Stimulated activated memory B cell treated with anti-CD40 and anti-IgM and Interleukin-4, amounts not matched to agents 10 μg/mL and 1 μg/mL and 100 μg/mL, for 72 hours (primary cell): ENCODE results near the gene TAPBPL.

Experiments used
- ATAC-seq: fragments of 150-1000 bp; cut with Tn5 transposase; 2 replicates; pipeline ENCODE4 v1.10.0; 2021
- H3K27ac Mint-ChIP-seq: one replicate; pipeline ENCODE4 v1.8.0; 2022; ENCODE audit warnings: mild to moderate bottlenecking, mixed read lengths
- H3K27me3 Mint-ChIP-seq: one replicate; pipeline ENCODE4 v1.8.0; 2022; ENCODE audit warnings: mixed read lengths
- H3K36me3 Mint-ChIP-seq: one replicate; pipeline ENCODE4 v1.8.0; 2022; ENCODE audit warnings: mixed read lengths
- H3K4me1 Mint-ChIP-seq: one replicate; pipeline ENCODE4 v1.8.0; 2022; ENCODE audit warnings: mixed read lengths
- H3K4me3 Mint-ChIP-seq: one replicate; pipeline ENCODE4 v1.8.0; 2022; ENCODE audit warnings: mild to moderate bottlenecking, moderate library complexity, mixed read lengths
- H3K9me3 Mint-ChIP-seq: one replicate; pipeline ENCODE4 v1.8.0; 2022; ENCODE audit warnings: mixed read lengths

The TAPBPL gene

DNA sequence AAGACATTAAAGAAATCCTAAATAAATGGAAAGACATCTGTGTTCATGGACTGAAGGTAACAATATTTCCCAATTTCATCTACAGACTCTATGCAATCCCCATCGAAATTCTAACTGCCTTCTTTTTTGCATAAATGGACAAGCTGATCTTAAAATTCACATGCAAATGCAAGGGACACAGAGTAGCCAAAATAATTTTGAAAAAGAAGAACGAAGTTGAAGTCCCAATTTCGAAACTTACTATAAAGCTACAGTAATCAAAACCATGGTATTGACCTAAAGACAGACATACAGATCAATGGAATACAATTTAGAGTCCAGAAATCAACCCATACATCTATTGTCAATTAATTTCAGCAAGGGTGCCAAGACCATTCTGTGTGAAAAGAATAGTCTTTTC is 23.5 kb upstream of the TAPBPL start:
- ATAC-seq: no peak
- Mint-ChIP-seq H3K36me3 (no peaks in the 10 kb centered on the region), H3K9me3 (no peaks in the 10 kb centered on the region), H3K27me3 (no peaks in the 10 kb centered on the region), H3K27ac (peak overlapping the region; percentile 95), H3K4me1 (peaks cover 79% of the 10 kb centered on the region), H3K4me3 (peak overlapping the region; percentile 79)

DNA sequence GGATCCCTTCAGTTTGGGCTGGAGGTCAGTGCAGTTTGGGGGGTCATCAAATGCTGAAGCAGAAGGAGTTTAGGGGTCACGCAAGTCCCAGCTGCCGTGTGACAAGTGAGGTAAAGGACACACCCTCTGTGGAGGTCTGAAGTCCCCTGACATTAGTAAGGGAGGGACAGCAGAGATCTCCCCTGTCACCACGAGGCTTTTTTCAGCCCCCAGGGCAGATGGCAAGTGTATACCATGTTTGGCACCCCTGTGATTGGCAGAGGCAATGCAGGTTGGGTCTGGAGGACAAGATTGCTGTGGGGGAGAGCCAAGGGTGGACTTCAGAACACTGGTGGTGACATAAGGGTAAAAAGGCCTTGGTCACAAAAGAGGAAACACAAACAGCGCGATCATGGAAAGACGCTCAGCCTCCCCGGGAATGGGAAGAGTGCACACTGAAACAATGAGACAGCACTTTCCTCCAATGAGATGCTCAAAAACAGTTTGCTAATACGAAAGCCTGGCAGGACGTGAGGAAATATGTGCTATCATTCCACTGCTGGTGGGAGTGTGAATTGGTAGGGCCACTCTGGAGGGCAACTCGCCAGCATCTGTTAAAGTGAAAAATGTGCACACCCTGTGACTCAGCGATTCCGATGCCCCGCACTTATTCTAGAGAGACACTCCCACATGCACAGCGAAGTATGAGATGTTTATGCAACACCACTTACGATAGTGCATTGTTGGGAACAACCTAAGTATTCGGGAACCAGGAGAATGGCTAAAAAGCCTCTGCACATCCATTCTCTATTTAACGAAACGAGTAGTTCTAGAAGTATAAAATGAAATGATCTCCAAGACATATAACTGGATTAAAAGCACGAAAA is 21.5 kb upstream of the TAPBPL start:
- peak overlapping the region; percentile 95 for H3K27ac Mint-ChIP-seq
- H3K4me1 Mint-ChIP-seq: peaks cover 81% of the 10 kb centered on the region
- H3K27me3 Mint-ChIP-seq: no peaks in the 10 kb centered on the region
- ATAC-seq: no peak
- H3K36me3 Mint-ChIP-seq: no peaks in the 10 kb centered on the region
- peak overlapping the region; percentile 65 for H3K4me3 Mint-ChIP-seq
- no peaks in the 10 kb centered on the region for H3K9me3 Mint-ChIP-seq

DNA sequence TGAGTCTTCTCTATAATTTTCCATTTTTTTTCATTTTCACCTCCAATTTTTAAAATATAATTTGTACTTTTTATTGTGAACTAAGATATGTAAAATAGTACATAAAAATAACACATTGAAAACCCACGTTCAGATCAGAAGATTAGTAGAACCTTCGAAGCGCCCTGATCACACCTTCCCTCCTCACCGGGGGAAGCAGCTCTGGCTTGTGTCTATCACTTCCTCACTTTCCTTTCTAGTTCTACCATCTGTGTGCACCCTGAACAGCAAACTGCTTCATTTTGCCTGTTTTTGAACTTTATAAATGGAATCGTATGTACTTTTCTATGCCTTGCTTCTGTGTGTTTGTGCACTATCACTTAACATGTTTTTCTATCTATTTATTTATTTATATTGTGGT is 18.9 kb upstream of the TAPBPL start:
- Mint-ChIP-seq H3K4me1 (peaks cover 55% of the 10 kb centered on the region), H3K36me3 (no peaks in the 10 kb centered on the region), H3K27ac (peak overlapping the region; percentile 83), H3K9me3 (no peaks in the 10 kb centered on the region), H3K4me3 (no peak overlapping the region), H3K27me3 (no peaks in the 10 kb centered on the region)
- ATAC-seq: no peak

DNA sequence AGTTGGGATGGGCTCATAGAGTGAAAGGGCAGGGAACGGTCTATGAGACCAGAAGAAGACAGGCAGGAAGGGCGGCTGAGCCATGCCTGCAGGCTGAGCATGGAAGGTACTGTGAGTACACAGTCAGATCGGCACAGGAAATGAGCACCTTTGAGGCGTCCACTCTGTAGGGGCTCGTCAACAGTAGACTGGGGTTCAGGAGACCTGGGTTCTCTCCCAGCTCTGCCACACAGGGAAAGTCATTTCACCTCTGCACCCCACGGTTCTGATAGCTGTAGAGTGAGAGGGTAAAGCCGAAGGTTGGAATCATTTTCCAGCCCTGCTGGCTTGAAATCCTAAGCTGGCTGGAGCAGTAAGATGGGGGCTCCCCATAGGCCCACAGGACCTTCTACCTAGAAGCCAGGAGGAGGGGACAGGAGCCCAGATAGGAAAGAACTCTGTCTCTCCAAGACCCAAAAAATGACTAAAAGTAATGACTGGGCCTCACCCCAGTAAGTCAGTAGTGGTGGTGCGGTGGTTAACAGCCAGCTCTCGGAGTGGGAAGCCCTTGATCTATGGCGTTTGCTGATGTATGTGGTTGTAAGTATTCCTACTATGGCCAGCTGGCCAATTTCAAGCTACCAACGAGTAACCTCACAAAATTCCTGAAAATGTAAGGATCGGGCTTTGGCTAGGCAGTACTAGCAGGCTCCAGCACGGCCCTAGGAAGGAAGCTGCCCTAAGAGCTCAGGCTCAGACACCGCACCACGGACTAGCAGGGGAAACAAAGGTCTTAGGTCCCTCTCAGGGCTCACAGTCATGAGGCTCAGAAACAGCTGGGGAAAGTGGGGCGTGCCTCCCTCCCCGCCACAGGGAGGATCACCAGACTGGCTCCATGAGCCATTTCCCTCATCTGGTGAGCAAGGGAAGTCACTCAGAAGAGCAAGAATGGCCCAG is 17.4 kb upstream of the TAPBPL start:
- no peaks in the 10 kb centered on the region for H3K27me3 Mint-ChIP-seq
- H3K9me3 Mint-ChIP-seq: no peaks in the 10 kb centered on the region
- H3K36me3 Mint-ChIP-seq: no peaks in the 10 kb centered on the region
- H3K4me3 Mint-ChIP-seq: no peak overlapping the region
- peaks cover 54% of the 10 kb centered on the region for H3K4me1 Mint-ChIP-seq
- ATAC-seq: peak; percentile 48
- H3K27ac Mint-ChIP-seq: peak overlapping the region; percentile 83

DNA sequence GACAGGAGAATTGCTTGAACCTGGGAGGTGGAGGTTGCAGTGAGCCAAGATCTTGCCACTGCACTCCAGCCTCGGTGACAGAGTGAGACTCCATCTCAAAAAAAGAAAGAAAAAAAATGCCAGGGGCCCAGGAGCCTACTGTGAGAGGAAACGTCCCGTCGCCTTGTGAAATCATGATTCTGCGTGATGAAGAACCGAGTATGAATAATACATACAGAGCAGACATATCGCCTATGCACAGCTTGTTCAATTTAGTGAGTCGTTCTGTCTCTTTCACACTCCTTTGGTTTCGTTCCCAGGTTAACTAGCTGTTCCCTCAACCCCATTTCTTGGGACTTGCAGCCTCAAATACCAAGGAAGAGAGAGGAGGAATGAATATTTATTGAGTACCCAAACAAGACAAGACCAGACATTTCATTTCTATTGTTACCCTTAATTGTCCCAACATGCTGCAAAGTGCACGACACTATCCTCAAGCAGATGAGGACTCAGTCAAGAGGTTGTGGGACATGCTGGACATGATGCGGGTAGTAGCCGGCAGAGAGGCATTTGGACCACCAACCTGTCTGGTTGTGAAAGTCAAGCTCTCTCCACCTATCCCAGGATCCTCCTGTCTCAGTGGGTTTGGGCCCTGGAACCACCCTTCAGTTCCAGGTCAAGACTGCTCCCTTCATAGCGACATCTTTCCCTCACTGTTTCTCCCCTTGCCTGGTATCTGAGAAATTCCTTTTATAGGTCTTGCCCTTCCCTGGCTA is 15.7 kb upstream of the TAPBPL start:
- Mint-ChIP-seq H3K4me1 (peaks cover 40% of the 10 kb centered on the region), H3K27ac (peak overlapping the region; percentile 33), H3K27me3 (no peaks in the 10 kb centered on the region), H3K4me3 (no peak overlapping the region), H3K9me3 (no peaks in the 10 kb centered on the region), H3K36me3 (no peaks in the 10 kb centered on the region)
- no peak for ATAC-seq

DNA sequence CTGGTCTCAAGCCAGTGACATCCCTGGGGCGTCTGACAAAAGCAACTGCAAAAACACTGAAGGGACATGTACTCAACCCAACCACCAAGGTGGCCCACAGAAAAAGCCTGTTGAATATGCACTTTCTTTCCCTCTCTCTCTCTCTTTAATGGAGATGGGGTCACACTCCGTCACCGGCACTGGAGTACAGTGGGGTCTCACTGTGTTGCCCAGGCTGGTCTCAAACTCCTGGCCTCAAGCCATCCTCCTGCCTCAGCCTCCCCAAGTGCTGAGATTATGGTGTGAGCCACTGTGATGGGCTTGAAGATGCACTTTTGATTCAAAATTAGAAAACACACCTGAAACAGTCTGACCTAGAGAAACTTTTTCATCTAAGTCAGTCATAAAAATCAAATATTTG is 14.3 kb upstream of the TAPBPL start:
- Mint-ChIP-seq H3K36me3 (no peaks in the 10 kb centered on the region), H3K27me3 (no peaks in the 10 kb centered on the region), H3K9me3 (no peaks in the 10 kb centered on the region), H3K4me3 (no peak overlapping the region), H3K4me1 (peaks cover 42% of the 10 kb centered on the region), H3K27ac (peak overlapping the region; percentile 36)
- ATAC-seq: no peak

DNA sequence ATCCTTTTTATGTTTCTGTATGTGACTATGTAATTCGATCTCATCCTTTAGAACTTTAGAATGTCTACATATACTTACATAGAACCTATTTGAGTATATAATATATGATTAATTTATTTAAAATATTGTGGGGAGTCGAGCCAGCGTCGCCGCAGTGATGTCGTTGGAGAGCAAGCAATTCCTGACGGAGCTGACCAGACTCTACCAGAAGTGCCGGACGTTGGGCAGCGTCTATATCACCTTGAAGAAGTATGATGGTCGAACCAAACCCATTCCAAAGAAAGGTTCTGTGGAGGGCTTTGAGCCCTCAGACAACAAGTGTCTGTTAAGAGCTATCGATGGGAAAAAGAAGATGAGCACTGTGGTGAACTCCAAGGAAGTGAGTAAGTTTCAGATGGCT is 13.5 kb upstream of the TAPBPL start:
- Mint-ChIP-seq H3K4me1 (peaks cover 42% of the 10 kb centered on the region), H3K27me3 (no peaks in the 10 kb centered on the region), H3K9me3 (no peaks in the 10 kb centered on the region), H3K36me3 (no peaks in the 10 kb centered on the region), H3K4me3 (no peak overlapping the region), H3K27ac (peak overlapping the region; percentile 36)
- no peak for ATAC-seq

DNA sequence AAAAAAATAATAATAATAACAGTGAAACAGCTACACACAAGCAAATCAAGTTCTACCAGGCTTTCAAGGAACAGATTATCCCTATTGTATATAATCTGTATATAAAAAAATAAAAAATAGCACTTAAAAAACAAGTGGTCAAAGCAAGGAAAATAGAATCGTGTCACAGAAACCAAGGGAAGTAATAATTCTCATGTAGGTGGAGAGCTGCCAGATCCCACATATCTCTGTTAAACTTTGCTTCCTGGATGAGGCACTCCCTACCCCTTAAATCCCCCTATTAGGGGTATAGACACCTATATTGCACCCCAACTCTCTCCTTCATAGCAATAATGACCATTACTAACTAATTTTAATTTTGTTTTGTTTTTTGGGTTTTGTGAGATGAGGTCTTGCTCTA is 11.5 kb upstream of the TAPBPL start:
- H3K4me3 Mint-ChIP-seq: no peak overlapping the region
- H3K4me1 Mint-ChIP-seq: peaks cover 40% of the 10 kb centered on the region
- ATAC-seq: no peak

DNA sequence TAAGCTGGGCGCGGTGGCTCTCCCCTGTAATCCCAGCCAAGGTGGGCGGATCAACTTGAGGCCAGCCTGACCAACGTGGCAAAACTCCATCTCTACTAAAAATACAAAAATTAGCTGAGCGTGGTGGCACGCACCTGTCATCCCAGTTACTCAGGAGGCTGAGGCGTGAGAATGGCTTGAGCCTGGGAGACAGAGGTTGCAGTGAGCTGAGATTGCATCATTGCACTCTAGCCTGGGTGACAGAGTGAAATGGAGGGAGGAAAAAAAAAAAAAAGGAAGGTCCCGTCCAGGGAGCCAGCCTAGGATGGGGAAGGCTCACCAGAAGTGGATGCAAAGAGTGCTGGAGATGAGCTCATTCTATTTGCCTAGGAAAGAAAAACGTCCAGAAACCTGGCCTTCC is 9.0 kb upstream of the TAPBPL start:
- Mint-ChIP-seq H3K4me3 (peak overlapping the region; percentile 76), H3K4me1 (peaks cover 56% of the 10 kb centered on the region), H3K9me3 (no peaks in the 10 kb centered on the region), H3K27me3 (no peaks in the 10 kb centered on the region), H3K36me3 (peaks cover 26% of the 10 kb centered on the region), H3K27ac (peak overlapping the region; percentile 83)
- ATAC-seq: no peak

More for the DNA sequence above, 11.5 kb upstream of the TAPBPL start:
- Mint-ChIP-seq H3K27ac (peak overlapping the region; percentile 83), H3K9me3 (no peaks in the 10 kb centered on the region), H3K36me3 (peaks cover 7% of the 10 kb centered on the region), H3K27me3 (no peaks in the 10 kb centered on the region)

DNA sequence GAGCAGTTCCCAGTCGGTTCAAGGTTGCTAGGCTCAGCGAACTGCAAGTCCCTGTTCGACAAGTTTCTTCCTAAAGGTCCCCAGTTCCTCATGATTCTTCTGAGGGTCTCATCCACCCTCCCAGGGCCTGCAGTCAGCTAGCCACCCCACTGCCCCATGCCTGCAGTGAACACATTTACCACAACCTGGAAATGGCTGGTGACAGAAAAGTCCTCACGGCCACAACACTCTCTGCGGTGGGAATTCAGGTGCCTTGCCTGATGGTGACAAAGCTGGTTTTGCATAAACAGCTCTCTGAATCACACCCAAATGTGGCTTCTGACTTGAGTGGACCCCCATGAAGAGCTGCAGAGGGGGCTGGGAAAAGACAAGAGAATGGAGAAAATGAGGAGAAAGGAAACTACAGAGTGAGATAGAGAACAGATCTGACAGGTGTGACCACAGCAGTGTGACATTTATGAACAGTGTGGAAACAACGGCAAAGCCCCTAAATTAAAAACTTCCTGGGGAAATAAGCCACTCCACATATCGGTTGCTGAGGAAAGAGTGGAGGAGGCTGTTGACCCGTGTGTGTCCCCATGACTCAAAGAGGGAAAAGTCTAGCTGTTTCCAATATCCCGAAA is 8.4 kb upstream of the TAPBPL start:
- no peaks in the 10 kb centered on the region for H3K27me3 Mint-ChIP-seq
- peaks cover 60% of the 10 kb centered on the region for H3K4me1 Mint-ChIP-seq
- no peaks in the 10 kb centered on the region for H3K9me3 Mint-ChIP-seq
- peak; percentile 67 for ATAC-seq
- peaks cover 32% of the 10 kb centered on the region for H3K36me3 Mint-ChIP-seq
- peak overlapping the region; percentile 83 for H3K27ac Mint-ChIP-seq
- peak overlapping the region; percentile 66 for H3K4me3 Mint-ChIP-seq

DNA sequence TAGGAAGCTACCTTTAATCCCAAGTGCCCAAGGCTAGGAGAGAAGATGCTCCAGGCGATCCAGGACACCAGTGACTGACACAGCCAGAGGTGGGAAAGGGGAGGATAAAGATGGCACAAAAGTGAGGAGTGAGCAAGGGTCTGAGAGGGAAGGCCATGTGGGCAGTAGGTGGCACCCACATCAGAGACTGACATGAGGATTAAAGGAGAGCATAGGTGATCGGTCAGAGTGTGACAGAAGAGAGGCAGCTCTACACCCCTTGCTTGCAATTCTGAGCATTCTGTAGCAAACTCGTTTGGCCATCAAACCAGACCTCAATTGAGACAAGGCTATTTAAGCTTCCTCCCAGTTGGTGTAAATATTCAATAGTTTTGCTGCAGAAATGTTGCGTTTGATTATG is 7.8 kb upstream of the TAPBPL start:
- Mint-ChIP-seq H3K27ac (peak overlapping the region; percentile 83), H3K27me3 (no peaks in the 10 kb centered on the region), H3K4me3 (peak overlapping the region; percentile 66), H3K4me1 (peaks cover 57% of the 10 kb centered on the region), H3K36me3 (peaks cover 32% of the 10 kb centered on the region), H3K9me3 (no peaks in the 10 kb centered on the region)
- peak; percentile 49 for ATAC-seq

DNA sequence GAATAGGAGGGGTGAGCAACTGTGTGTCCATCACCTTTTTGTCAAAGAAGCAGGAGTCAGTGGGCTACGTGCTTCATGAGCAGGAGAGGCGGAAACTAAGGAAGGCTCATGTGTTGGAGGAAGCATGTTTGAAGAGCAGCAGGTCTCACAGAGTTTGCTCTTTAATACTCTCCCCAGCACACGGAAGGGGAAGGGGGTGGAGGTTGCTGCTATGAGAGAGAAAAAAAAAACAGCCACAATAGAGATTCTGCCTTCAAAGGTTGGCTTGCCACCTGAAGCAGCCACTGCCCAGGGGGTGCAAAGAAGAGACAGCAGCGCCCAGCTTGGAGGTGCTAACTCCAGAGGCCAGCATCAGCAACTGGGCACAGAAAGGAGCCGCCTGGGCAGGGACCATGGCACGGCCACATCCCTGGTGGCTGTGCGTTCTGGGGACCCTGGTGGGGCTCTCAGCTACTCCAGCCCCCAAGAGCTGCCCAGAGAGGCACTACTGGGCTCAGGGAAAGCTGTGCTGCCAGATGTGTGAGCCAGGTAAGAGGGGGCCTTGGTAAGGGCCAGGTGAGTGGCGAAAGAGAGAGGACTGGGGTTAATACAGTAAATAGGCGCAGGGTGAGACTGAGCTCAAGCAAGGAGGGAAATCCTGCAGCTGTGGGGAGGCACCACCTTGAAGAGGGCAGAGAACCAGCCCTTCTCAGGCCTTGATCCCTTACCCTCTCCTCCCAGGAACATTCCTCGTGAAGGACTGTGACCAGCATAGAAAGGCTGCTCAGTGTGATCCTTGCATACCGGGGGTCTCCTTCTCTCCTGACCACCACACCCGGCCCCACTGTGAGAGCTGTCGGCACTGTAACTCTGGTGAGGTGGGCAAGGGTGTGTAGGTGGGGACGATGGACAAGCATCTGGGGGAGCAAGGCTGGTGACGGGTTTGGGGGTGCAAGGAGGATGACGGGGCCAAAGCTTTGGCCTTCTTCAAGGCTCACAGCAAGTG is 6.8 kb upstream of the TAPBPL start, which contains the start of gene CD27:
Gene CD27 (plus strand): TSS at position 252 of the 985 bp plus-strand sequence. CDS start 141 bp downstream, at position 393.
- Mint-ChIP-seq H3K4me1 (peaks cover 60% of the 10 kb centered on the region), H3K9me3 (no peaks in the 10 kb centered on the region), H3K4me3 (peak within 1 kb of the TSS; percentile 99), H3K27me3 (no peaks in the 10 kb centered on the region), H3K27ac (peak within 1 kb of the TSS; percentile 83), H3K36me3 (peaks cover 34% of the 10 kb centered on the region)
- peak; percentile 71 for ATAC-seq

DNA sequence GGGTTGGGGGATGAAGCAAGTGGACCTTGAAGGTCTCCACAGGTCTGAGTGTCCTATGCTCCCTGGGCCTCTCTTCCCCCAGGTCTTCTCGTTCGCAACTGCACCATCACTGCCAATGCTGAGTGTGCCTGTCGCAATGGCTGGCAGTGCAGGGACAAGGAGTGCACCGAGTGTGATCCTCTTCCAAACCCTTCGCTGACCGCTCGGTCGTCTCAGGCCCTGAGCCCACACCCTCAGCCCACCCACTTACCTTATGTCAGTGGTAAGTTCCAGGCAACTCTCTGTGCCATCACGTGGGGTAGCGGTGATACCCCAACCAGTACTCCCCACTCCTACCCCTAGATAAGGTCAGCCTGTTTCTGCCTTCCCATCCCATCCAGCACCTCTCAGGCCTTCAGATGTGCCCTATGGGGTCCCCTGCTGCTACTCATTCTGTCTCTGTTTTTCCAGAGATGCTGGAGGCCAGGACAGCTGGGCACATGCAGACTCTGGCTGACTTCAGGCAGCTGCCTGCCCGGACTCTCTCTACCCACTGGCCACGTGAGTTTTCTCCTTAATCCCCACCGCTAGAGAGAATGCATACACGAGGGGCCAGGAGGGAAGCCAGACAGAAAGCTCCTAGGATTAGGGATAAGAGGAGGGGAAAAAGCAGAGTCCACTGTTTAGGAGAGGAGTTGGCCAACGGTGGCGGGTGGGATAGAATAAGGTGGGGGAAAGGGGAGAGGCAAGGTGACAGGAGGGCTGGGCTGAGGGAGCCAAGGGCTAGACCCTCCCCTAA is 1.6 kb upstream of the TAPBPL start:
- peaks cover 69% of the 10 kb centered on the region for H3K36me3 Mint-ChIP-seq
- peak overlapping the region; percentile 97 for H3K4me3 Mint-ChIP-seq

More for the DNA sequence above, 1.6 kb upstream of the TAPBPL start:
- ATAC-seq: no peak
- Mint-ChIP-seq H3K27ac (peak overlapping the region; percentile 83), H3K27me3 (no peaks in the 10 kb centered on the region), H3K4me1 (peaks cover 65% of the 10 kb centered on the region), H3K9me3 (no peaks in the 10 kb centered on the region)
